Ovary (tissue), 3 donors: ENCODE data around the gene OR6F1.
"Not testable (repeated sequence)": the region's sequence is repeated elsewhere in the genome, so short reads cannot be mapped to it uniquely, and the experiment has no call there.

Experiments
- CTCF ChIP-seq, 3 donors: fragments of 450-650 bp in 2 of 3; fragments of 200-600 bp in 1 of 3; IDR thresholded peaks; one replicate each; pipeline versions ENCODE4 v1.5.1 to v1.8.0; 2016 to 2022; ENCODE audit warnings: antibody characterized with exemption in 3 of 3, mild to moderate bottlenecking in 1 of 3
- EP300 ChIP-seq: sonication (generic); formaldehyde crosslinking; IDR thresholded peaks from one replicate; pipeline ENCODE4 v1.6.1; 2017; ENCODE audit warnings: antibody characterized with exemption
- POLR2A ChIP-seq: fragments of 450-650 bp; IDR thresholded peaks from one replicate; pipeline ENCODE4 v1.6.1; 2017; ENCODE audit warnings: antibody characterized with exemption, mild to moderate bottlenecking, moderate library complexity
- donor health status: DM: no; HTN: no; CAD: no.

- TF ChIP-seq POLR2A; EP300; CTCF (IDR thresholded peaks at IDR 0.05): not testable (repeated sequence)
Observed at GRCh38 chr1:247710681-247711080, 5.8 kb downstream of the OR6F1 start.
